DMS153 treated with DMSO at 0.1 percent for 48 hours (cell line): ENCODE results near the gene LRBA.
"Not testable (repeated sequence)": the region's sequence is repeated elsewhere in the genome, so short reads cannot be mapped to it uniquely, and the experiment has no call there.

Source experiments
- DNase-seq: peaks from one replicate; lab custom pipeline; 2025; ENCODE audit not compliant: unreplicated experiment; lab: John Stamatoyannopoulos, UW

The LRBA gene

DNA sequence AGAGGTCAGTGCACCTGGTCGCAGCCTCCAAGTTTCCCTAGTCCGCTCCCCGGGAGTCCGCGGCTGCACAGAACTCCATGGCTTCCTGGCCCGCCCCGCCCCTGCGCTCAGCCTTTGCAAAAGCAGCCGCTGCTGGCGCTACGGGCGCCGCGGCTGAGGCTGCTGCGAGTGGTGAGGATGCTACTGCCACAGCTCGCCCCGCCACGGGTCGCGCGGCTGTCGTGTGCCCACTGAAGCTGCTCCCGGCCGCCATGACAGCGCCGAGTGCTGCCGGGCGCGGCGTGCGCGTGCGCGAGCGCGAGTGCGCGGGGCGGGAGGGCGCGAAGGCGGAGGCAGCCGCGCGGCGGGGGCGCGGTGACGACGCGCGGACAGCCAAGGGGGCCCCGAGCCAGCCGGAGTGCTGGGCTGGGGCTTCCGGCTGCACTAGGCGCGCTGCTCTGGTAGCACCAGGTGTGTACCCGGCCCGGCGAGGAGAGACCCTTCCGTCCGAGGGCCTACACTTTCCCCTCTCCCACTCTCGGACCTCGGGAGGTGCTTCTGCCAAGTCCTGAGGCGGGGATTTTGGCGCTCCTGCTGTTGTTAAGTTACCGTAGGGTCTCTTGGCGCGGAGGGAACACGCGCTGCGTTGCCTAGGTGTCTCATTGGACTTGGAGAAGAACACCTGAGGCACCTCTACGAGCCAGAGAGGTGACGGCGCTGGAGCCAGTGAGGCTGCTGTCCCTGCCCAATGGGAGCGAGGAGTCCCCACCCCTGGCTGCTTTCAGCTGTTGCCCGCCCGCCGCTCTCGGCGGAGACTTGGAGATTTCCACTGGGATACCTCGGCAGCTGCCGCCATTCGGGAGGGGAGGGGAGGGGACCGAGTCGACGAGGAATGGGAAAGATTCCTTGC lies 619 bp upstream of the LRBA start:
- DNase-seq: peak; percentile 82

DNA sequence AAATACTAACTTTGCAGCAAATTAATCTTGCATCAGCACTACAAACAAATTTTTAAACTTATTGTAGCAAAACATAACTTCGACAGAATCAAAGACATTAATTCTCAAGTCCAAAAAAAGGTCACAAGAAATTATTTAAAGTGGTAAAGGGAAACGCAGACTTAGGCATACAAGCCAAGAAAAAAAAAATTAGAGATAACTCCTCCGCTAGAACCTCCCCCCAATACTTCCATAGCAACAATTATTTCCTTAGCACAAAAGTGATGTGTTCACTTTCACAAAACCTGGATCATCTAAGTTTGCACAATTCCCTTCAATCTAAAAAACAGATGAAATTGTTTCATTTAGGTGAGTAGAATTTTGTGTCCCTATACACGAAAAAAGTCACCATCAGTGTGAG lies 1.1 kb downstream of the LRBA start:
- DNase-seq: no peak

DNA sequence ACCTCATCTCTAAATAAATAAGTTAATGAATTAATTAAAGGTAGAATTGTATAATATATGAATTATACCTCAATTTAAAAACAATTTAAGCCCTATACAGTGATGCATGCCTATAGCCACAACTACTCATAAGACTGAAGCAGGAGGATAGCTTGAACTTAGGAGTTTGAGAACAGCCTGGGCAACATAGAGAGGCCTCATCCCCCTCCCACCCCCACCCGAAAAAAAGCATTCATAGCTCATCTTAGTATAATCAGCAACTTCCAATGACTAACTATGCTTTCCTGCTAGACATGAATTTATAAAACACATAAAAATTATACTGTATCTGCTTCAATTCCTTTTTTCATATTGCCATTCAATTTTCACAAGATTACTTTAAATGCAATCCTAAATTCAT lies 1.6 kb downstream of the LRBA start:
- DNase-seq: no peak

DNA sequence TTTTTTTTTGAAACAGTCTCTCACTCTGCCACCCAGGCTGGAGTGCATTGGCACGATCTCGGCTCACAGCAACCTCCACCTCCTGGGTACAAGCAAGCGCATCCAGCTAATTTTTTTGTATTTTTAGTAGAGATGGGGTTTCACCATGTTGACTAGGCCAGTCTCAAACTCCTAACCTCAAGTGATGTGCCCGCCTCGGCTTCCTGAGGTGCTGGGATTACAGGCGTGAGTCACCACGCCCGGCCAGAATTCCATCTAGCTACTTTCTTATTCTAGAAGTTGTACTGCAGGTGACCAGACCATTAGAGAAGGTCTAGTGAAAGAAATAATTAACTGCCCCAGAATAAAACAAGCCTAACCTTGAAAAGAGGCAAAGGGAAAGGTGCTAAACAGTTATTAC lies 2.3 kb downstream of the LRBA start:
- DNase-seq: no peak

DNA sequence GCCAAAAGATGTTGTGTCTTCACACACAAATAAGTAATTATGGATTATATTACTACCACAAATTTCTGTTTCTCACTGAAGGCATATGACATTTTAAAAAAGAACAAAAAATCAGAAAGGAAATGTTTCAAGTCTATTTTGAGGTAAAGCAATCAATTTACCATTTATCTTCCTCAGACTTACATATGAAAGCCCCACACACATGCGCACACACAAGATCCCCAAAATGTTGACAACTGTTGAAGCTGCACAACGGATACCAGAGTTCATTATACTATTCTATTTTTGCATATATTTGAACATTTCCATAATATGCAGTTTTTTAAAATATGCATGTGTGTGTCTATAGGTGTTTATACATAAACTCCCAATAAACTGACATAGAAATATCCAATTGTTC lies 2.7 kb downstream of the LRBA start:
- no peak for DNase-seq

DNA sequence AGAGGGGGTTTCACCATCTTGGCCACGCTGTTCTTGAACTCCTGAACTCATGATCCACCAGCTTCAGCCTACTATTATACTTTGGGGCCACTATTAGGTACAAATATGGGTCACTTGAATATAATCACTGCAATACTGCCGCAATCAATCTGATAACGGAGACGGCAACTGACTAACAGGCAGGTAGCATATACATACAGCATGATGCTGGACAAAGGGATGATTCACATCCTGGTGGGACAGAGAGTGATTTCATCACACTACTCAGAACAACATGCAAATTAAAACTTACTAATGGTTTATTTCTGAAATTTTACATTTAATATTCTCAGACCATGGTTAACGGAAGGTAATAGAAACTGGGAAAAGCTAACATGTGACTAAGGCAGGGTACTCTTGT lies 10.9 kb downstream of the LRBA start:
- DNase-seq: no peak

DNA sequence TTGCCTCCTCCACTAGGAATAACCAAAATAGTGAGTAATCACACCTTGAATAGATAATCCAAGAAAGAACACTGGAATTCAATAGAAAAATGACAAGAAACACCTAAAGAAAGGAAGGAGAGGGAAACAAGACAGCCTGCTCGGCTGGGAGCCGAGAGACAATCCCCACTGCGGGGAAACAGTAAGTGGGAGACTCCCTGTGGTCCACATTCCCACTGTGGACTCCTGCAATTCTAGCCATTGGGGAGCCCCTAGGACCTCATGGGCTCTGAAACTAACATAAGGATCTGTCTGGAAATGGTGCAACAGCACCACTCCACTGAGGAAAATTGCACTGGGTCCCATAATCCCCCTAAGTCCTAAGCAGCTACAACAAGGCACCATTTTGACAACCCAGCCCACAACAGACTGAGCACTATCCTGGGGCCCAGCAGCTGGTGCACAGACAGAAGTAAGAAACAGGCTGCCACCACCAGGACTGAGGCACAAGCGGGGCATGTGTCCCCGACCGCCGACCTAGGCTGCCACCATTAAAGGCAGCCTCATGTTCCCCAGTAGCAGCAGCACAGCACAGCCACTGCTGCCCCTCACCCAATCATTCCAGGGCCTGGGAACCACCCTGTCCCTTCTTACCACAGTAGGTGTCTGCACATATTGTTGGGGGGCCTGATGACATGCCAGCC lies 14.2 kb downstream of the LRBA start:
- no peak for DNase-seq

DNA sequence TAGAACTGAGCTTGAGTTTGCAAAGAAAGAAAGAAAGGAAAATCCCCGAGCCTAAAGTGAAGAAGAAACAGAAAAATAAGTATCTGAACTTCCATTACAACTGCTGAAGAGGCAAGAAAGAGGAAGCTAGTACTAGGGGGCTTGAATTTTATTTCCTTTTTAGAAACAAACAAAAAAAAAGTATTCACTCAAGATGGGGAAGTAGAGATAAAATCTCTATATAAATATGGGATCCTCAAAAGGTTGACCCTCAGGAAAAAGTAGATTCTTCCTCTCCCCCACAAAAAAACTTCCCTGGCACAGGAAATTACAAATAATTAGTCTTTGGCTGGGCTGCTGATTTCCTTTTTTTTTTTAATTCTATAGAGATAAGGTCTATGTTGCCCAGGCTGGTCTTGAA lies 16.0 kb downstream of the LRBA start:
- no peak for DNase-seq

DNA sequence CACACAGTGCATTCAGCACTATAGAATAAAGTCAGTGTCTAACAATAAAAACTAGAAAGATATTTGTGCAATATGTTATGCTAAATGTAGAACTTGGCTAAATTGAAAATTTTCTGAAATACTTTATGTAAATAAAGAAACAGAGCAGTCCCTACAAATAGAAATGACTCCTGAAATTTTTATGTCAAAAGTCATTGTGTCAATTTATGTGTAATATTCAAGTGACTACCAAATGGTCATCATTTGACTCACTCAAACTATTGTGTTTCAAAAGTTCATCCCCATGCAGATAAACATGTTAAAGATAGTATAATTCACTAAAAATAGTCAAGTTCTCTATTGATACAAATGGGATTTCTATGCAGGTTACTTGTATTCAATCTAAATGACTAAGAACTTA lies 17.9 kb downstream of the LRBA start:
- DNase-seq: no peak

DNA sequence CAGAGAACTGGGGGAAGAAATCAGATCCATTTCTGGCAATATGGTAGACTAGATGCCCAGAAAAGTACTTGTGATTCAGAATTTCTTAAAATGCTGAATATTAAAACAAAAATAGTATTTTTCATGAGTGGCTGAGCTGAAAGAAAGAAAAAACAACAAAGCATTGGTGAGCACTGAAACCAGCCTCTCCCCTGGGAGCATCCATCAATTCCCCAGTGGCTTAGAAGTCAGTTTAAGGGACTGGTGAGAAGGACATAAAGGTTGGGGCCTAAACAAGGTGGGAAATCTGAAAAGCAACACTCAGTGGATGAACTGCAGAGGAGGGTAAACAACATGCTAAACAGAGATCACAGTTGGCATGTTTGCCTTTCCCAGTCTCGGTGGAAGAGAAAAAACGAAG lies 20.4 kb downstream of the LRBA start:
- DNase-seq: no peak

DNA sequence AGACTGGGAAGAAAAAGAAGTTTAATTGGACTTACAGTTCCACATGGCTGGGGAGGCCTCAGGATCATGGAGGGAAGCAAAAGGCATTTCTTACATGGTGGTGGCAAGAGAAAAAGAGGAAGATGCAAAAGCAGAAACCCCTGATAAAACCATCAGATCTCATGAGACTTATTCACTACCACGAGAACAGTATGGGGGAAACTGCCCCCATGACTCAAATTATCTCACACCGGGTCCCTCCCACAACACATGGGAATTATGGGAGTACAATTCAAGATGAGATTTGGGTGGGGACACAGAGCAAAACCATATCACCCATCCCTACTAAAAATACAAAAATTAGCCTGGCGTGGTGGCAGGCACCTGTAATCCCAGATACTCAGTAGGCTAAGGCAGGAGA lies 21.5 kb downstream of the LRBA start:
- not testable (repeated sequence) for DNase-seq

DNA sequence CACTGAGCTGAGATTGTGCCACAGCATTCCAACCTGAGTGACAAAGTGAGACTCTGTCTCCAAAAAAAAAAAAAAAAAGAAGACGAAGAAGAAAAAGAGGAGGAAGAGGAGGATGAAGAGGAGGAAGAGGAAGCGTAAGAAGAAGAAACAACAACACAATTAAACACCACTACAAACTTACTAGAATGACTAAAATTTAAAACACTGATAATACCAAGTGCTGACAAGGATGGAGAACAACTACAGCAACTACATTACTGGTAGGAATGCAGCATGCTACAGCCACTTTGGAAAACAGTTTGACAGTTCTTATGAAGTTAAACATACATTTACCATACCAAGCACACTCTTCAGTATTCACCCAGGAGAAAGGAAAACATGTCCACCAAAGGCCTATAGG lies 24.1 kb downstream of the LRBA start:
- DNase-seq: no peak

DNA sequence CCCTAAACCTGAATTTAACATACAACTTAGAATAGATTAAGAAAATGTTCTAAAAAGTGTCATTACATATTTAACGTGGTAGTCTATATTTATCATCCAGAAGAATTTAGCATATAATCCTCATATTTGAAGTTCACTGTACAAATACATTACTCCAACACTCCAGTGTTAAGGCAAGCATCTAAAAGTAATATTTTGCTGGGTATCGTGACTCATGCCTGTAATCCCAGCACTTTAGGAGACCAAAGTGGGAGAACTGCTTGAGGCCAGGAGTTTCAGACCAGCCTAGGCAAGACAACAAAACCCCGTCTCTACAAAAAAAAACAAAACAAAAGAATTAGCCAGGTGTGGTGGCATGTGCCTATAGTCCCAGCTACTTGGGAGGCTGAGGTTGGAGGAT lies 24.8 kb downstream of the LRBA start:
- DNase-seq: no peak

DNA sequence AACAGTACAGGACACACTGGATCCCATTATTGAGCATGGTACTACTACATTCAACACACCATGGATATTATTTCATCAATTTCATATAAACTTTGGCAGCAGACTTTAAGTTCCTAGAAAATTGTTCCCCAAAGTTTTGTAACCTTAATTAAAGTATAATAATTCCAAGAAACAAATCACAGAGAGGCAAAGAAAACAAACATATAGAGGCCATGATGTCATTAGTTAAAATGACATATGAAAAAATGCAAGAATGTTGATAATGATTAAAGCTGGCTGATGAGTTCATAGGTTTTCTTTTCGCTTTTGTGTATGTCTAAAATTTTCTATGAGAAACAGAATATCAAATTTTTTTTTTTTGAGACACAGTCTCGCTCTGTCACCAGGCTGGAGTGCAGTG lies 26.8 kb downstream of the LRBA start:
- no peak for DNase-seq

DNA sequence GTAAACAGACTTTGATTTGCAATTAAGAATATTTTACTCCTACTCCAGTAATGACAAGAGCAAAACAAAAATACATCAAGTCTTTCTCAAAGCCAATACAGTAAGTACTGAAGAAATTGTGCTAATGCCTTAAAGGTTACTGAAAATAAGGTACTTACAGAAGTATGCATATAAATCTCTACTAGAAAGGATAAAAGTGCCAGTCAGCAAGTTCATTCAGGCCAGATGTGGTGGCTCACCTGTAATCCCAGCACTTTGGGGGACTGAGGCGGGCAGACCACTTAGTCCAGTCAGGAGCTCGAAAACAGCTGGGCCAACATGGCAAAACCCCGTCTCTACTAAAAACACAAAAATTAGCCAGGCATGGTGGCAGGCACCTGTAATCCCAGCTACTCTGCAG lies 27.9 kb downstream of the LRBA start:
- DNase-seq: no peak

DNA sequence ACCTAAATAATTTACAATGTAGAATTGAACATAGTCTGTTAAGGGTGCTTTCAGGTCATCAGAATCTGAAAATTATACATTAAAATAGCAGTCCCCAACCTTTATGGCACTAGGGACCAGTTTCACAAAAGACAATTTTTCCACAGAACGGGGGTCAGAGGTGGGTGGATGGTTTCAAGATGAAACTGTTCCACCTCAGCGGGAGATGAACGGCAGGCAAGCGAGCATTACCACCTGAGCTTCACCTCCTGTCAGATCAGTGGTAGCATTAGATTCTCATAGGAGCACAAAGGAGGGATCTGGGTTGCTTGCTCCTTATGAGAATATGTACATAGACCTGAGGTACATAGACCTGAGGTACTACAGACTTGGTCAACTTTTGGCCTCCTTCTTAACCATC lies 29.0 kb downstream of the LRBA start:
- DNase-seq: no peak

DNA sequence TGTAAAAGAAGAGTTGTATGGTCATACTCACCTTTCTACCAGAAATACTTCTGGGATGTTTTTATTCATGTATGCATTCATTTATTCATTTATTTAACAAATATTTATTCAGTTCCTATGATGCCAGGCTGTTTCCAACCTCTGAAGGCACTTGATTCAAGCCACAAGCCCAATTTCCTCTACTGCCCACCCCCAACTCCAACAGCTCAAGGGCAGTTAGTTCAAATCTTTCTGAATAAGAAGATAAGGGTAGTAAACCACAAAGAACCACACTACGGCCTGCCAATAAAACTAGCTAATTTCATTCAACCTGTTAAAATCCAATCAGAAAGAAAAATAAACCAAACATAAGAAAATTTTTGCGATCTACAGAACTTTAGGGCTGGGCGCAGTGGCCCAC lies 31.2 kb downstream of the LRBA start:
- no peak for DNase-seq

DNA sequence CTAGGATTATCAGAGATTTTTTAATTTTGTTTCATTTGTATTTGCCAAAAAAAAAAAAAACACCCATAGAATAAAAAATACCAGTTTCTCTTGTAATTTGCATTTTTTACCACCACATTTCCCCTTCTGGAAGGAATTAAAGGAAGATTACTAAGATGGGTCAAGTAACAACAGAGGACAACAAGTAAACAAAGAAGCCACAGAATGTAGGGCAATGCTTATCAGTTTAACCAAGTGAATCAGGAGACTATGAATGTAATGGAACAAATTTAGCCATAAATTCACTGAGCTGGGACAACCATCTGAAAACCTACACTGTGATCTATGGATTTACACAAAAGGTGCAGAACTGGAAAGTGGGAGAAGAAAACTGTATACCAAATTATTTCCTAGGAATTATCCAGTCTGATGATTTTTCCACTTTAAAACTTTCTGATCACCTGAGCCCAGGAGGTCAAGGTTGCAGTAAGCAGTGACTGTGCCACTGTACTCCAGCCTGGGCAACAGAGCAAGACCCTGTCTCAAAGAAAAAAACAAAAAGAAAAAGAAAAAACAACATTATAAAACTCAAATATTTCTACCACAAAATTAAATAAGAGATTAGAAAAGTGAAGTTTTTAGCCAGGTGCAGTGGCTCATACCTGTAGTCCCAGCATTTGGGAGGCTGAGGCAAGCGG lies 32.4 kb downstream of the LRBA start:
- DNase-seq: no peak

DNA sequence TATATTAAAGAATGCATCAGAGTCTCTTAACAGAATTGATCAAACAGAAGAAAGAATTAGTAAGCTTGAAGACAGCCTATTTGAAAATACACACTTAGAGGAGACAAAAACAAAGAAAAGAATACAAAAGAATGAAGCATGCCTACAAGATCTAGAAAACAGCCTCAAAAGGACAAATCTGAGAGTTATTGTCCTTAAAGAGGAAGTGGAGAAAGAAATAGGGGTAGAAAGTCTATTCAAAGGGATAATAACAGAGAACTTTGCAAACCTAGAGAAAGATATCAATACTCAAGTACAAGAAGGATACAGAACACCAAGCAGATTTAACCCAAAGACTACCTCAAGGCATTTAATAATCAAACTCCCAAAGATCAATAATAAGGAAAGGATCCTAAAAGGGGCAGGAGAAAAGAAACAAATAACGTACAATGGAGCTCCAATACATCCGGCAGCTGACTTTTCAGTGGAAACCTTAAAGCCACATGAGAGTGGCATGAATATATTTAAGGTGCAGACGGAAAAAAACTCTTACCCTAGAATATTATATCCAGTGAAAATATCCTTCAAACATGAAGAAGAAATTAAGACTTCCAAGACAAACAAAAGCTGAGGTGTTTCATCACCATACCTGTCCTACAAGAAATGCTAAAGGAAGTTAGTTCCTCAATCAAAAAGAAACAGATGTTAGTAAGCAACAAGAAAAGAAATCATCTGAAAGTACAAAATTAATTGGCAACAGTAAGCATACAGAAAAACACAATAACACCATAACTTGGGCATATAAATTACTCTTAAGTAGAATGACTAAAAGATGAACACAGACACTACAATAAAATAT lies 36.1 kb downstream of the LRBA start:
- DNase-seq: no peak

DNA sequence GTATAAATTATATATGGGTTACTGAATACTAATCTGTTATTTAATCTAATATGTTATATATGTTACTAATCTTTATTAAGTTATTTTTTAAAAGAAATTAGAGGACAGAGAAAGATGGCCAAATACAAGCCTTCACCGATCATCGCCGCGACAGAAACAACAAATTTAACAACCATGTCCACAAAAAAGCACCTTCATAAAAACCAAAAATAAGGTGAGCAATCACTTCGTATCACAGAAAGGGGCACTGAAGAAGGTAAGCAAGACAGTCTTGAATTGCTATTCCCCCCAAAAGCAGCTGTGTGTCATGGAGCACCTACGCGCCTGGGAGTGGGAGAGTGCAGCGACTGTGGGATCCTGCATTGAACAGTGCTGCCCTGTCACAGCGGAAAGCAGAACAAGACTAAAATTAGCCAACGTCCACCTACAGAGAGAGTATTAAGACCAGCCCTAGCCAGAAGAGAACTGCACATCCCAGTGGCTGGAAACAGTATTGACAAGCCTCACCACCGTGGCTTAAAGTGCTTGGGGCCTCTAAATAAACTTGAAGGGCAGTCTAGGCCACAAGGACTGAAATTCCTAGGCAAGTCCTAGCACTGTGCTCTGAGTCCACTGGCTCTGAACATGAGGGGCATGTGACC lies 38.5 kb downstream of the LRBA start:
- no peak for DNase-seq

DNA sequence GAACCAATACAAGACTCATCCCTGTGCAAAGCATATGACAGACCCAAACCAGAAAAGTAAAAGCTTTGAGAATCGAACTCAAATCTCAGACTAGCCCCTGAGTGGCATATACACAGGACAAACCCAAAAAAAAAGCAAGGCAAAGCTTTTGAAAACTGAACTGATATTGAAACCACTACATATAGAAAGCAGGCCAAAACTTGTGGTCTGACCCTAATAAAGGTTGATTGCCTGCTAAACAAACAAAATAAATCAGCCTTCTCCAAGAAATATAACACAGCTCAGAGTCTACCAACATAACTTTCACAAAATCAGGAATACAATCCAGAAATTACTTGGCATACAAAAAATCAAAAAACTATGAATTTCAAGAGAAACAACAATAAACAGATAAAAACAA lies 40.3 kb downstream of the LRBA start:
- DNase-seq: no peak
